GM10248 (cell line): ENCODE results near the gene TANC1.

ENCODE experiments used
- CTCF ChIA-PET: fragments of 300-600 bp; sonication (Branson Sonifier 250); formaldehyde crosslinking; extraction: SDS; loops from one replicate; lab custom pipeline; 2021; ENCODE audit warnings: antibody characterized with exemption; lab: Yijun Ruan, JAX
- POLR2A ChIA-PET: fragments of 350-650 bp; sonication (Branson Sonifier 250); formaldehyde crosslinking; extraction: SDS; loops from one replicate; lab custom pipeline; 2020; ENCODE audit warnings: antibody characterized with exemption; lab: Yijun Ruan, JAX
- DNase-seq: peaks from one replicate; pipeline ENCODE4 v3.0.0; 2012; ENCODE audit errors: extremely low spot score
- CTCF ChIP-seq: IDR thresholded peaks from 2 replicates; pipeline ENCODE4 v1.5.1; 2012; ENCODE audit warnings: mild to moderate bottlenecking, low read depth; ENCODE audit errors: extremely low read depth, missing control alignments, control extremely low read depth

Gene TANC1

DNA sequence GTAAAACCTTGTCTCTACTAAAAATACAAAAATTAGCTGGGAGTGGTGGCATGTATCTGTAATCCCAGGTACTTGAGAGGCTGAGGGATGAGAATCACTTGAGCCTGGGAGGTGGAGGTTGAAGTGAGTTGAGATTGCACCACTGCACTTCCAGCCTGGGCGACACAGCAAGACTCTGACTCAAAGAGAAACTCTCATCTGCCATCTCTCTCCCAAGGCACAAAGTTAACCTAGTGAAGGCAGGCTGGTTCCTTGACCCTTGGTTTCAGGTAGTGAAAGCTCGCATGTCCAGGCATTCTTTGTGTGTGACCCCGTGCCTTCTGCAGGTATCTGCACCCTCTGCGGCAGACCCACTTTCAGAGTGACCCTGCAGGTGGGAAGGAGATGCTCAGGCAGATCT is 218.0 kb downstream of the TANC1 start:
- TF ChIP-seq CTCF: no peak
- POLR2A ChIA-PET: no interaction called here
- CTCF ChIA-PET: interaction anchor here (1.0 to 1.8 kb wide), 3 partner anchors 9 to 65 kb away, joined by 3 to 4 read pairs (median 3); no protein-coding TSS in a partner anchor
- DNase-seq: no peak

GRCh38 chr2:159187106-159187505 is 218.7 kb downstream of the TANC1 start:
- TF ChIP-seq CTCF: no peak
- POLR2A ChIA-PET: no interaction called here
- no peak for DNase-seq
- CTCF ChIA-PET: interaction anchor here (1.0 to 1.2 kb wide), 2 partner anchors 9 to 66 kb away, joined by 3 read pairs; no protein-coding TSS in a partner anchor

DNA sequence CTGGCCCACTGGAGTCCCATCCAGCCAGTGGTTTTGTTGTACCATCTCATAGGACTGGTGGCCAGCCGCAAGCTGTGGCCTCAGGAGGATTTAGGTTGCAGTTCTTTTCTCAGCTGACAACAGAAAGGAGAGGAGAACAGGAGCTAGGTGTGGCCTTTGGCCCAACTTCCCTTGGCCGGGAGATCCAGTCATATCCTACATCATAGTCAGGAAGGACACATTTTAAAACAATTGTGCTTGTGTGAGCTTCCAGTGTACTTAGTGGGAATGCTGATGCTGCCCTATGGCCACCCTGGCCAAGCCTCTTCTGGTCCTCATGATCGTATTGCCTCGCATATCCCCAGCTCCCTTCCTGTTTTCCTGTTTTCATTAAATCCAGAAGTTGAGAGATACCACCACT is 220.0 kb downstream of the TANC1 start:
- POLR2A ChIA-PET: interaction anchor here (0.6 kb wide), 1 partner anchor 286 kb away, joined by 3 read pairs; no protein-coding TSS in a partner anchor
- CTCF ChIA-PET: interaction anchor here (0.6 to 1.1 kb wide), 2 partner anchors 16 to 26 kb away, joined by 3 read pairs; no protein-coding TSS in a partner anchor
- TF ChIP-seq CTCF: no peak
- no peak for DNase-seq

DNA sequence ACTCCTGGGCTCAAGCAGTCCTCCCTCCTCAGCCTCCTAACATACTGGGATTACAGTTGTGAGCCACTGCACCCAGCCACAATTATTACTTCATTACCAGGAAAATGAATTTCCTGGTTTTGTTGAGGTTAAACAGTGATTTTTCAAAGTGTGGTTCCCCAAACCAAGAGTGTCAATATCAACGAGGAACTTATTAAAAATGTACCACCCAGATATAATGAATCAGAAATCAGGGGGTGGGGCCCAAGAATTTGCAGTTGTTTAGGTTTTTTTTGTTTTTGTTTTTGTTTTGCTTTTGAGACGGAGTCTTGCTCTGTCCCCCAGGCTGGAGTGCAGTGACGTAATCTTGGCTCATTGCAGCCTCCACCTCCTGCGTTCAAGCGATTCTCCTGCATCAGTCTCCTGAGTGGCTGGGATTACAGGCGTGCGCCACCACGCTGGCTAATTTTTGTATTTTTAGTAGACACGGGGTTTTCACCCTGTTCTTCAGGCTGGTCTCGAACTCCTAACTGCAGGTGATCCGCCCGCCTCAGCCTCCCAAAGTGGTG is 224.0 kb downstream of the TANC1 start:
- ChIA-PET CTCF (no interaction called here), POLR2A (no interaction called here)
- DNase-seq: no peak
- TF ChIP-seq CTCF: no peak

DNA sequence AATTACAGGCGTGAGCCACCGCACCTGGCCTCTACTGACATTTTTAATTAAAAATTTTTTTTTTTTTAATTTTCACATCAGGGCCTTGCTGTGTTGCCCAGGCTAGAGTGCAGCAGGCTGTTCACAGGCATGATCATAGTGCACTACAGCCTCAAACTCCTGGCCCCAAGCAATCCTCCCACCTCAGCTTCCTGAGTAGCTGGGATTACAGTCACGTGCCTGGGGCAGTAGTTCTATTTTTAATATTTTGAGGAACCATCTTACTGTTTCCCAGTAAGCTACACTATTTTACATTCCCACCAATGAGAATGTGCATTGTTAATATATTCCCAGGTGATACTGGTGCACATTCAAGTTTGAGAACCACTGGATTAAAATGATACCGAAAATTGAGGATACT is 225.4 kb downstream of the TANC1 start:
- no peak for TF ChIP-seq CTCF
- POLR2A ChIA-PET: no interaction called here
- CTCF ChIA-PET: no interaction called here
- DNase-seq: no peak

GRCh38 chr2:159194241-159194640 is 225.8 kb downstream of the TANC1 start:
- POLR2A ChIA-PET: no interaction called here
- no peak for DNase-seq
- no peak for TF ChIP-seq CTCF
- CTCF ChIA-PET: no interaction called here

GRCh38 chr2:159195697-159196096 is 227.3 kb downstream of the TANC1 start:
- POLR2A ChIA-PET: no interaction called here
- CTCF ChIA-PET: interaction anchor here (1.3 to 1.4 kb wide), 2 partner anchors 13 to 21 kb away, joined by 3 to 4 read pairs; no protein-coding TSS in a partner anchor
- DNase-seq: no peak
- TF ChIP-seq CTCF: no peak
